Dedifferentiated amniotic fluid mesenchymal stem cell (primary cell): ENCODE data around the gene CDC42BPG.
A peak's percentile ranks its signal among the peaks of the same experiment; 100 is the strongest.
"Not testable (repeated sequence)": the region's sequence is repeated elsewhere in the genome, so short reads cannot be mapped to it uniquely, and the experiment has no call there.

Source experiments
- DNase-seq: peaks from one replicate; pipeline ENCODE4 v3.0.0-alpha.2; 2016; ENCODE audit errors: extremely low spot score

Gene CDC42BPG

GRCh38 chr11:64834723-64835615, 9.5 kb downstream of the CDC42BPG start:
- no peak for DNase-seq

GRCh38 chr11:64834031-64834722, 10.3 kb downstream of the CDC42BPG start:
- DNase-seq, result no peak

GRCh38 chr11:64833509-64833908, 10.9 kb downstream of the CDC42BPG start:
- no peak for DNase-seq

- no peak for DNase-seq
Observed at GRCh38 chr11:64833198-64833502, 11.3 kb downstream of the CDC42BPG start.

GRCh38 chr11:64832467-64833197, 11.8 kb downstream of the CDC42BPG start:
- no peak for DNase-seq

- no peak for DNase-seq
Observed at GRCh38 chr11:64831411-64831891, 13.0 kb downstream of the CDC42BPG start.

DNA sequence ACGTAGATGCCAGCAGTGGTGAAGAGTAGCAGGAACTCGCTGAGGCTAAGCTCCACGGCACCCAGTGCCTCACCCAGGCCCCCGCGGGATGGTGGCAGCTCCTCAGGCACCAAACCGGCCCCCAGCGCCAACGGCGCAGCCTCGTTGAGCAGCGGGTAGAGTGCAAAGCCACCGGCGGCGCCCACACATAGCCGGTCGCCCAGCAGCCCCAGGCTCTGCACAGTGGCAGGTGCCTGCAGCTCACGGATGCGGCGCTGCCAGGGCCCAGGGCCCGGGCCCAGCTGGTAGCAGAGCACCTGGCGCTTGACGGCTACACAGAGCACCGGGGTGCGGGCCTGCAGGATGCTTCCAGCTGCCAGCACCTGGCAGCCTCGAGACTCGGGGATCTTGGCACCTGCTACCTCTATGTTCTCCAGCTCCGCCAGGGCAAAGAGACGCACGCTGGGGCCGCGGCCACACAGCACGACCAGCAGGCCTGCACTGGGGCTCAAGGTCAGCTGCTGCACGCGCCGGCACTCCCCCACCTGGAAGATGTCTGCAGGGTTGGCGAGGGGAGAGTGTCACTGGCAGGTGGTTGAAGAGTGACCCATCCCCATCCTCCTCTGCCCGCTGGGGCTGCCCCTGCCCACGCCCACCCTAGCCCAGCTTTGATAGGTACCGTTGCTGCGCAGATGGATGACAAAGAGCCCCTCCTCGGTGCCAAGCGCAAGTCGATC, 14.8 kb downstream of the CDC42BPG start:
- DNase-seq, result no peak

DNA sequence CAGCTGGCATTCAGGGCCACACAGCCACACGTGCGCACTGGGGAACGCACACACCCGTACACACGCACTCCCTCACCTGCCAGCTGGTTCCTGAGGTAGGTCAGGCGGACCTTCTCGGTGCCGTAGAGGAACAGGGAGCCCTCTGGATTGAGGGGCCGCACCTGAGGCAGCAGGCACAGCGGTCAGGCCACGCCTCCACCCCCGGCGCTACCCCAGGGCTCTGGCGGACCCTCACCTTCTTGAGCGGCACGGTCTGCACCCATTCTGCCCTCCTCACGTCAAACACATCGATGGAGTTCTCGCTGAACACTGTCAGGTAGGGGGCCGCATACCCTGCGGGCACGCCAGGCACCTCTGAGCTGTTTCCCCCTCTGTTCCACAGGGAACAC, 17.0 kb downstream of the CDC42BPG start:
- DNase-seq, result no peak

DNA sequence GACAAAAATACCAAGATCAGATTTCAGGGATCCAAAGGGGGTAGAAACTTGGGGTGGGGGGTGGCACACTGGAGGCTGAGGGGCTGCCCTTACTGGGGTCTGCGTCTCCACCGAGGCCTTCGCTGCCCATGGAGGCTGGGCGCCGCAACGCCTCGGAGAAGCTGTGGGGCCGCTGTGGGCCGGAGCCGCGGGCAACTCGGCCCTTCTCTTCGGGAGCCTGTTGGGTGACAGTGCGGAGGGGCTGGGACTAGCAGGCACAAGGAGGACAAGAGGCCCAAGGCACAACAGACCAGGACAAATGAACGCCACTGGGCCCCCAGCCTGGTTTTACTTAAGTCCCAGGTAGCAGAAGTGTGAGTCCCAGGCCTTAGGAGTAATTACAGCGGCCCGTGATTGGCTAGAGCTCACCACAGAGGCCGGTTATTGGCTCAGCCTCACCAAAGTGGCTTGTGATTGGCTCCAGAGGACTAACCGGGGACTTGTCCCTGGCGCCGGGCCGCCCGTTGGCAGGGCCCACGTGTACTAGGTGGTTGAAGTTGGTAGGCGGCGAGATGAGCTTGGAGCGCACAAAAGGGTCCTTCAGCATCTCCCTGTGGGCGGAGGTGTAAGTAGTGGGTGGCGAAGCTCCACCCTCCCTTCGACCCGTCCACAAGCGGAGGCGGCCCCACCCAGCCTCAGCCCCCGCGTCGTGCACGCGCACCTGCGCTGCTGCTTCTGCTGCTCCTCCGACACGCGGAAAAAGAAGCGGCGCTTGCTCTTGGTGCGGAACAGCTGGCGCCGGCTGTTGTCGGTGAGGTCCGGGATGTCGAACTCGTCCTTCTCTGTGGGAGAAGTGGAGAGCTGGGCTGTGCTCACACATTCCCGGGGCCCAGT, 17.6 kb downstream of the CDC42BPG start:
- DNase-seq, result no peak

- DNase-seq, result no peak
Observed at GRCh38 chr11:64826062-64826461, 18.4 kb downstream of the CDC42BPG start.

DNA sequence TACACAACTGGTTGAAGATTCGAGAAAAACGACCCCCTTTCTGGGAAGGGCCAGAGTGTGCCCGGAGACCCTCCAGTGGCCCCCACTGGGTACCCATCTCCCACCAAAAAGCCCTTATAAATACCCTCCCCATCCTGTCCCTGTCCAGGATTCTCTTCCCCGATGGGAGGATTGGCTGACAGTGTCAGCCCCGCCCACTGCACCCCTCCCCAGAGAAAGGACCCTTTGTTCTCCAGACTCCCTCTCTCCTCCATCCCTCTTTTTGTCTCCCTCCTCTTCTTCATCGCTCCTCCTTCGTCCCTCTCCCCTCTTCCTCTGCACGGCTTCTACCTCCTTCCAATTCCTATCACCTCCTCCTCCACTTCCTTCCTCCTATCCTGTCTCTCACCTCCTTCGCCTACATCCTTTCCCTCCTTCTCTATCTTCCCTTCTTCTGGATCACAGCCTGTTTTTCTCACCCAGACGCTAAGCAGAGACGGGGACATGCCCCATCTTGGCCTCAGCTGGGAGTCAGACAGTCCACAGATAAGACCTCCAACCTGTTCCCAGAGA, 20.8 kb downstream of the CDC42BPG start:
- no peak for DNase-seq

DNA sequence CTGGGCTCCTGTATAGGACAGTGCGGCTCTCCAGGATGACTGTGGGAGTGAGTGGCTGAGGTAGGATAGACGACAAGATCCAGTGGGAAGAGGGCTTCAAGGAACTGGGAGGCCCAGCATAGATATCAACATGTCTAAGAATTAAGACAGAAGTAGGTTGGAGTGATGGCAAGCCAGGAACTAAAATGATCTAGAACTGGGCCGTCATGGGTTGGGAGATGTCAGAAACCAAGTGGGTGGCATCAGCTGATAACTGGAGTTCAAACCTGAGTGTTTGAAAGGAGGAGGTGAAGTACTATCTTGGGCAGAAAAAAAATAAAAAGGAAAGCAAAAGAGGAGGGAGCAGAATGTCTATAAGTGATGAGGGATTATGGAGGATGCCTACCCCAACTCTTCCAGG, 27.0 kb downstream of the CDC42BPG start:
- no peak for DNase-seq

GRCh38 chr11:64815433-64815832, 29.0 kb downstream of the CDC42BPG start:
- DNase-seq, result not testable (repeated sequence)

DNA sequence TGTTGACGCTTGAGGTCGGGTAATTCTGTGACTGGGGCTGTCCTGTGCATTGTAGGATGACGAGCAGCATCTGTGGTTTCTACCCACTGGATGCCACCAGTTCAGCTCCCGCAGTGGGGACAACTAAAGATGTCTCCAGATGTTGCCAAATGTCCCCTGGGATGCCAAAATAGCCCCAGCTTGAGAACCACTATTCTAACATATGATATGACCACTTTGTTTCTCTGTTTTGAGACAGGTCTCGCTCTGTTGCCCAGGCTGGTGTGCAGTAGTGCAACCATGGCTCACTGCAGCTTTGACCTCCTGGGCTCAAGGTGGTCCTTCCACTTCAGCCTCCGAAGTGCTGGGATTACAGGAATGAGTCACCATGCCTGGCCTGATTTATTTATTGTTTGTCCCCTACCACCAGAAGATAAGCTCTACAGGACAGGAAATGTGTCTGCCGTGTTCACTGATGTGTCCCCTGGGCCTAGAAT, 29.7 kb downstream of the CDC42BPG start:
- DNase-seq, result no peak

- no peak for DNase-seq
Observed at GRCh38 chr11:64813826-64814225, 30.6 kb downstream of the CDC42BPG start.

DNA sequence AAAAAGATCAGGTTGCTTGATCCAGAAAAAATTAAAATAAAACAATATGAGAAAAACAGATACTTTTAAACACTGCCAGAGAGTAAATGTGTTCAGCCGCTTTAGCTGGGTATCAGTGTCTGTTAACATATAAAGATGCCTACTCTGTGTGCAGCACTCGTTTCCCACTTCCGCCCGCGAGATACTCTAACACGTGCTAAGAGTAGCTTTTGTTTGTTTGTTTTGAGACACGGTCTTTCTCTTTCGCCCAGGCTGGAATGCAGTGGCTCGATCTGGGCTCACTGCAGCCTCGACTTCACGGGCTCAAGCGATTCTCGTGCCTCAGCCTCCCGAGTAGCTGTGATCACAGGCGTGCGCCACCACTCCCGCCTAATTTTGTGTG, 33.6 kb downstream of the CDC42BPG start:
- DNase-seq, result peak; percentile 14

DNA sequence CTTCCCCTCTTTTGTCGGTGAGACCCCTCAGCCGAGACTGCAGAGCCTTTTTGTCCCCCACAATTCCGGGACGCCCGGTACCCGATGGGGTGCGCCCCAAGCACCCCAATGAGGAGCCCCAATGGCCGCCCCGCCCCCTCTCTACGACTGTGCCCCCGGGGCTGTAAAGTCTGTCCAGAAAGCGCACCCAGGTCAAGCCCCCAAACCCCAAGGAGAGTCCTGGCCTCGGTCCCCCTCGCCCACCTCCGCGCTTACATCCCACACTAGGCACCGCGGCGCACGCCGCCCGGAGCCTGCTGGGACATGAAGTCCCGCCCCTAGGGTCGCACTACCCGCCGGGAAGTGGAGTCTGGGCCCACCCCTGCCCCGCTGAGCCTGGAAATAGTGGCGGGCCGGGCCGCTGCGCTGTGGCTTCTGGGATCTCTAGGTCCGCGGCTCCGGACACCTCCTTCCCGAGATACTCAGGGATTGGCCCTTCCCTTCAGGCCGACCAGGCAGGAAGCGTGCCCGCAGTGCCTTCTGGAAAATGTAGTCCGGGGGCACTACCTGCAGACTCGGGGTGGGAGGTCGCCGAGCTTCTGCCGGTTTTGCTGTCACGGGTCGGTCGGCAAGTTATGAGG, 34.1 kb downstream of the CDC42BPG start, which contains the start of gene MEN1:
Gene MEN1 (minus strand): TSS at position 281 of the 620 bp plus-strand sequence. CDS start 442 bp downstream, outside the sequence.
- DNase-seq, result peak; percentile 91

- no peak for DNase-seq
Observed at GRCh38 chr11:64809781-64810241, 34.6 kb downstream of the CDC42BPG start.

GRCh38 chr11:64805481-64805880, 39.0 kb downstream of the CDC42BPG start:
- DNase-seq, result no peak
